GM12892 (cell line): Measurements from ENCODE around the gene HSP90AA1.

ENCODE experiments used
- POLR2A ChIP-seq: IDR thresholded peaks from 2 replicates; pipeline ENCODE4 v1.6.1; 2011; ENCODE audit warnings: low read depth, low read length, control low read depth
- POLR2AphosphoS5 ChIP-seq: IDR thresholded peaks from 2 replicates; pipeline ENCODE4 v1.6.1; 2011; ENCODE audit warnings: low read depth, low read length, control low read depth
- TAF1 ChIP-seq: IDR thresholded peaks from 2 replicates; pipeline ENCODE4 v1.6.1; 2011; ENCODE audit warnings: low read depth, mild to moderate bottlenecking, control low read depth, low read length, borderline replicate concordance

DNA sequence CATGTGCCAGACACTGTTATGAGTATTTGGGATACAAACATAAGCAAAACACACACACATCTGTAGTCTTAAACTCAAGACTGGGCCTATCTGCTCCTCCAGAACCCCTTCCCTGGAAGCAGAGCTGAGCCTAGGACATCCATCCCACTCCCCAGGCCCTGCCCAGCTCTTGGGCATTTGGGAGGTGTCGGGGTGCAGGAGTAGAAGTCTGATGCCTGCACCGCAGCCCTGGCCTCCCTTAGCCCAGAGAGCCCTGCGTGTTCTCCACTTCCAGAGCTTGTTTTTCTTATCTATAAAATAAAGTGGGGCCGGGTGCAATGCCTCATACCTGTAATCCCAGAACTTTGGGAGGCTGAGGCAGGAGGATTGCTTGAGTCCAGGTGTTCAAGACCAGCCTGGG is 11.7 kb downstream of the HSP90AA1 start:
- TF ChIP-seq POLR2AphosphoS5, result no peak
- TF ChIP-seq POLR2A, result no peak
- no peak for TF ChIP-seq TAF1
